ENCODE results near the gene GPR151.

The GPR151 gene

GRCh38 chr5:146519554-146519953 lies 3.6 kb upstream of the GPR151 start:
- DNase-seq: no peak

DNA sequence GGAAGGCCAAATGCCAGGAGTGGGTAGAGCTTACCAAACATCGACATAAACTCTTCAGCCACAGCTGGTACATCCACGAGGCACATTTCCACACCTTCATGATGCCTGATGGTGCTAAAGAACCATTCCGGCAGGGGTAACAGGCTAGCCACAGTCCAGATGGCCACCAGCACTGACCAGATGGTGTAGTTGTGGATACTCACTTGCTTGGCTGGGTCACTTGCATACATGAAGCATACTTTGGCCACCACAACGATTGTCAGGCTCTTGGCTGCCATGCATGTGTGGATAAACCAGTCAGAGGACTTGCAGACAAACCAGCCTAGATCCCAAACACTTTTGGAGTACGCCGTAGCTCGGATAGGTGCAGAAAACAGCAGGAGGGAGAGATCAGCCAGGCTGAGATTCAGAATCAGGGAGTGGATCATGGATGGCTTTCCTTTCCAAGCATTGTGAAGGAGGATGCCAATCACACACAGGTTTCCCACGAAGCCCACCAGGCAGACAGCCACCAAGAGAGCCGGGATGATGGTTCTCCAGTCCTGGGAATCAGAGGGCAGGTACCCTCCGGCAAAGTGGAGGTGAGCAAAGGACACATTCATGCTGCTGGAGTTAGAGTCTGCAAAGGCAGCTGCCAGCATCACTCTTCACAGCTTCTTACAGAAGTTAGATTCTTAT lies 378 bp downstream of the GPR151 start:
- no peak for DNase-seq

DNA sequence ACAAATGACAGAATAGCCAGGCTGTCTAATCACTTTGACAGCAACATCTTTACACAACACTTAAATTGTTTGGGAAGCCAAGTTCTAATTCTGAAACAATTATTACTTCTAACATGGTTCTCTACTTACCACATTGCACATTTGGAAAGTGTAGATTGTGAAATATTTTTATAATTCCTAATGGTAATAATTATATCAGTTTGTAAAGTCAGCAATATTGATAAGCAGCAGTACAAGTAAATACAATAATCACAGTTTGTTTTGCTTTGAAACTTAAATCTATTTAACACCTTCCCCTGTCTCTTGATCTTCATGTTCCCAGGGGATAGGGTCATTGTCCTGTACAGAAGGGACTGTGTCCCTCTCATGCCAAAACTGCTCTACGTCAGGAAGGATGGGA lies 1.4 kb downstream of the GPR151 start:
- DNase-seq: no peak

GRCh38 chr5:146513462-146513861 lies 2.5 kb downstream of the GPR151 start:
- no peak for DNase-seq

DNA sequence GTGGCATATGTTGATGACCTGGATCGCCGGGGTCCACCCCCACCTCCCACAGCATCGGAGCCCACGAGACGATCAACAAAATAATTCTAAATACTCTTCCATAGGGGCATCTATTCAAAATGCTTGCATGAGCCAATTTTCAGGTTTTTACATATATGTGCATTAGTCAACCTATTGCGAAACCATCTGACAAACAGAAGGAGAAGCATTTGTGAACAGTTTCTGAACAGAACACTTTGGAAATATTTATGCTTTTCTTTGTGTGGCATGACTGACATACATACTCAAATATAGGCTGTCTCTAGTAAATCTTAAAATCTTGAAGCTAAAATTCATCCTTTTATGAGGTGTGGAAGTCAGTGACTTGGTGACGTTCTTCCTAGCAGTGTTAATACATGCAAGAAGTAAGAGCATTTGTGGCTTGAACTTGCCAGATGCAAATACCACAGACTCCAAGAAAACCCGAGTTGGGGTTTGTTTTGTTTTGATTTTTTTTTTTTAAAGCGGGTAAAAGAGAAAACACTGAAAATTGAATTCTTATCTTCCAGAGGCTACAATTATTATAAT lies 5.3 kb downstream of the GPR151 start:
- DNase-seq: no peak

DNA sequence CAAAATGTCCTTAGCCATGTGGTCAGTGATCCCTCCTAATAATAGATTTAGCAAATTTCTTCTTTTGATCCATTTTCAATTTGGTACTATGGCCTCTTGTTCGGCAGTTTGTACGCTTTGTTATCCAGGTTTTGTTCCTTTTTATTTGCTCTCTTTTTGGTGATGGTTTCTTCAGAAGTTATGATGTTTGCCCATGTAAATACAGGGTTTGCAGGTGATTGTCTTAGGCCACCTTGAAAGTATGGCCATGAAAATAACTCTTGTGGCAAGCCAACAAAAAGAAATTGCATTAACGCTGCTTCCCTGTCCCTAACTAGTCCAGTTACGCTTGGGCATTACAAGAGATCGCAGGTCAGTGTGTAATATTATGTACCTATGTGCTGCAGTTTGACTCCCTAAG lies 8.6 kb downstream of the GPR151 start:
- DNase-seq: no peak

GRCh38 chr5:146499680-146500079 lies 16.3 kb downstream of the GPR151 start:
- no peak for DNase-seq

- no peak for DNase-seq
These were observed 21.3 kb downstream of the GPR151 start for GRCh38 chr5:146494656-146495055.

DNA sequence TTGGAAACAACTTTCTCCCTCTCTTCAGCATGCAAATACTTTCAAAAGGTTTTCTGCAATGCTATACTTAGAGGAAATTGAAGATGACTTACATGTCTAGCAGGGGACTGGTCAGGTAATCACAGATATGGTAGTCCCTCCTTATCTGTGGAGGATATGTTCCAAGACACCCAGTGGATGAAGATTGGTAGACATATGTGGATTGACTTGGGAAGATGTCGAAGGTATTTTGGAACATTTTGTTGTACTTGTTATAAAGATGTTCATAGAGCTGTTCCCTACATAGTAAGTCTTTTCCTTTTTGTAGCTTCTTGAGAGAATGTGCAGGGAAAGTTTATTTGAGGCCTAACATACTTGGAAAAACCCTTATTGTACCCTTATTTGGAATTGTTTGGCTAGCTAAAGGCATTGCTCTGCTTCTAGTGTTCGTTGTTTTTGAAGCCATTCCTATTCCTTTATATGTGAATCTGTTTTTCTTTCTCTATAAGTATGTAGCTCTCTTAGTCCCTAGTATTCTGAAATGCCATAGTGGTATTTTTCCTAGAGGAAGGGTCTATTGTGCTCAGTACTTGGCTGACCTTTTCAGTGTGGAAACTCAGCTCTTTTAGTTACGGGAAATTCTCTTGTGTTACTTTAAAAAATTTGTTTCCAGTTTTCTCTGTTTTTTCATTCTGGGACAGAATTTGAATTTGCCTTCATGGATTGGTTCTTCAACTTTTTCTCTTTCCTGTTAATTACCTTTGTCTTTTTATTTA lies 25.7 kb downstream of the GPR151 start:
- no peak for DNase-seq

DNA sequence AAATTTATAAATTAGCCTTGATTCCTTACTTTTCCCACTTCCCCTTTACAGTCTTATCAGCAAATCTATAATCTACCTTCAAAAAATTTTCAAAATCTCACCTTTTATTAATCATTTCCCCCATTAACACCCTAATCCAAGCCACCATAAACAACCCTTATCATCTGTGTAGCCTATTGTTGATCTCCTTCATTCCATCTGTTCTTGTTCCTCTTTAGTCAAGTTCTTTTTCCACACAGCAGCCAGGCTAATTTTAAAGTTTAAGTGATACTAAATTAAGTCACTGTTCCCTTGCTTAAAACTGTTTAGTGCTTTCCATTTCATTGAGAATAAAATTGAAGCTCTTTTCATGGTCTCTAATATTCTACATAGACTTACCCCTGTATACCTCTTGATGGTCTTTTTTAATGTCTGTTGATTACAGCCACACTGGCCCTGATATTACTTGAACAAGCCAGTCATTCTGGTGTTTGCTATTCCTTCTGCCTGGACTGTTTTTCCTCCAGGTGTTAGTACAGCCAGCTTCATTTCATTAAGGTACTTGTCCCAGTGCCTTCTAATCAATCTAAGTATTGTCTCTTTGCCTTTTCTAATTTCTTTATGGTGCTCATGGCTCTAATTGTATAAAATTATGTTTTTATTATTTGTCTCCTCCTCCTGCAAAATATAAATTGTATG lies 31.1 kb downstream of the GPR151 start:
- no peak for DNase-seq

DNA sequence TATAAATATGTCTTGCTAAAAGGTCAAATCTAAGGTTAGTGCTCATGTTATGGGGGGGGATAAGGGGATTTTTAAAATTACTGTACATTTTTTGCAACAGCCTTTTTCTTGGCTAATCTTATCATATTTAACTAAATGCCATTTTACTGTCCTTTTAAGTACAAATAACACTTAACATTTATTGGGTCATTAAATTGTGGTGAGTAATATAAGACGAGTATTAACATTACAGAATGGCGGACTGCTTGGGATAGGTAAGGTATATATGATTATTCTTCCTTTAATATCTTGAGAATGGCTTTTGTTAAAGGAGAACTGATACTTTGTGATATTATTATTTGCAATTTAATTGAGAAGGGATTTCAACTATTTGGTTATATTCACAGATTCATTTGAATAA lies 33.2 kb downstream of the GPR151 start:
- DNase-seq: no peak

GRCh38 chr5:146475906-146476305 lies 40.1 kb downstream of the GPR151 start:
- no peak for DNase-seq

- DNase-seq: no peak
These were observed 40.7 kb downstream of the GPR151 start for GRCh38 chr5:146475190-146475780.

DNA sequence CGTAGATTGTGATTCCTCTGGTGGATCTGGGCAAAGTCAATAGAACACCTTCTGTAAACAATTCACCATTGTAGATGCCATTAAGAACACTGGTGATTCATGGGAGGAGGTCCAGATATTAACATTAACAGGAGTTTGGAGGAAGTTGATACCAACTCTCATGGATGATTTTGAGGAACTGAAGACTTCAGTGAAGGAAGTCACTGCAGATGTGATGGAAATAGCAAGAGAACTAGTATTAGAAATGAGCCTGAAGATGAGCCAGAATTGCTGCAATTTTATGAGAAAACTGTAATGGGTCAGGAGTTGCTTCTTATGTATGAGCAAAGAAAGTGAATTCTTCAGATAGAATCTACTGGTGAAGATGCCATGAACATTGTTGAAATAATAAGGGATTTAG lies 41.9 kb downstream of the GPR151 start:
- no peak for DNase-seq

- DNase-seq: no peak
These were observed 48.2 kb downstream of the GPR151 start for GRCh38 chr5:146467760-146468159.

DNA sequence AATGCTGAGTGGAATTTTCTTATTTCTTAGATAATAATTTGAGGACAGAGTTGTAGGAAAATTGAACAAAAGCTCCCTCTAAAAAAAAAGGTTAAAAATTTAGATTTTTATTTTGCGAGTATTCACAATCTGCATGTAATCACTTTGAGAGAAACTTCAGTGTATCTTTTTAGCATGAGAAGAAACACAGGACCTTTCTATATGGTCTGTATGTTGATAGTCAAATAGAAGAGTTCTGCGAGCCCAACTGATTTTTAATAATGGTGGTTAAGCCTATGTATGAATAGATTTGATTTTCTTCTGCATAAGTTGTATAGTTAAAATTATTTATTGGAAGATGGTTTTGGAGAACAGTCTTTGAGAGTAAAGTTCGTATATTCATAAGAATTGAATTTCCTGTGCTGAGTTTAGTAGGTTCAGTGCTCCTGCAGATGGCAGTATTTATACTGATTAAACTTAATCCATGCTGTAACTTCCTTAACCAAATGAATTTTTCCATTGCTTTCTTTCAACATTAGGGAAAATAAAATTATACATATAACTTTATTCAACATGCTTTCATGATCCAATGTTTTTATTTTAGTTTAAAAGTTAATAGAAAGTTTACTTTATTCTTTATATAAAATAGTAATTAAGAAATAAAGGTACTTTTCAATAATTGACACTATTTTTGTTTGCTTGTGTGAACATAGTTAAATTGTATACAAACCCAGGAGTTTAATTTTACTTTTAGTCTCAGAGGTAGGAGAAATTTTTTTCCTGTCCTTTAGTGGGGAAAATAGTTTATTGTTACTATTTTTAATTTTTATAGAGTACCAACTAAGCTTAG lies 49.3 kb downstream of the GPR151 start:
- DNase-seq: no peak

DNA sequence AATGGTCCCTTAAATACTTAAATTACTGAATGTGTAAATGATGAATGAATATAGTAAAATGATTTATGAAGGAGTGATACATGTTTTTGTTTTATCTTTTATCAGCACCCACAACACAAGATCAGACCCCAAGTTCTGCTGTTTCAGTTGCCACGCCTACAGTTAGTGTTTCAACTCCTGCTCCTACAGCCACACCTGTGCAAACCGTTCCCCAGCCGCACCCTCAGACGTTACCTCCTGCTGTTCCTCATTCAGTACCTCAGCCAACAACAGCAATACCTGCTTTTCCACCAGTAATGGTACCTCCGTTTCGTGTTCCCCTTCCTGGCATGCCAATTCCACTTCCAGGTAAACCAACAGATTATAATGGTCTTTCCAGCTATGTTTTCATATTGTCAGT lies 52.5 kb downstream of the GPR151 start:
- DNase-seq: no peak
